Globus pallidus (tissue), 1 donor: ENCODE data around the gene ZIC4.

Source experiments
- DNase-seq: peaks from one replicate; pipeline ENCODE4 v3.0.0-alpha.2; 2015; ENCODE audit warnings: low spot score

ZIC4 gene

DNA sequence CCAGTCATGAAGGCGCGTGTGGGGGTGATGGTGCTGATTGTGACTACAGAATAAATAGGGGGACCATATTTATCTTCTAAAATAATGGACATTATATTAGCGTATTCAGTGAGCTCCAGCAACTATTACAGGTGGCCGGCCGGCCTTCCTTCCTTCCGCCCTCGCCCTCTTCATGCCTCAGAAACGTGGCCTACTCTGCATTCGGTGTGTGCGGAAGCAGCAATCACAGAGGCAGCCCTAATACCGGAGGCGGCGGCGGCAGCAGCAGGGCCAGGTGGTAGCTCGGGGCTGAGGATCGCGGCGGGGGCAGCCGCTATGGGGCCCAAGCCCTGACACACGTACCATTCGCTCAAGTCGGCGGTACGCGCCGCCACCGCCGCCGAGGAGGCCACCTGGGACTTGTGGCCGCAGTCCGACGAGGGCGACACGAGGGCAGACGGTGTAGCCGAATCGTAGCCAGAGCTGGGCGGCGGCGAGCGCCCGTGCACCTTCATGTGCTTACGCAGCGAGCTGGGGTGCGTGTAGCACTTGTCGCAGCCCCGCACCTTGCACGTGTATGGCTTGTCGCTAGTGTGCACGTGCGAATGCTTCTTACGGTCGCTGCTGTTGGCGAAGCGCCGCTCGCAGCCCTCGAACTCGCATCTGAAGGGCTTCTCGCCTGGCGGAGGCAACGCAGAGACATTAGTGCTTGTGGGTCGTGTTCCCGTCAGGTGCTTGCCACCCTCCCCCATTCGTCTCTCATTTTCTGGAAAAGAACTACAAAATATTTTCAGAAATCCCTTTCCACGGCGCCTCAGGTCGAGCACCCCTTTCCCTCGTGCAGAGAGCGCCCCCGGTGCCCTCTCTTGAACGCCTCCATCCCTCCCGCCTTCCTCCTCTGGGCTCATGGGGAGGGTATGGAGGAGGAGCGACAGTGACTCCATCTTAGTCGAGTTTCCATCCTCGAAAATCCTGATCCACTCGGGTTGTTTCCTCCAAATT is 15.5 kb downstream of the ZIC4 start:
- DNase-seq: no peak

DNA sequence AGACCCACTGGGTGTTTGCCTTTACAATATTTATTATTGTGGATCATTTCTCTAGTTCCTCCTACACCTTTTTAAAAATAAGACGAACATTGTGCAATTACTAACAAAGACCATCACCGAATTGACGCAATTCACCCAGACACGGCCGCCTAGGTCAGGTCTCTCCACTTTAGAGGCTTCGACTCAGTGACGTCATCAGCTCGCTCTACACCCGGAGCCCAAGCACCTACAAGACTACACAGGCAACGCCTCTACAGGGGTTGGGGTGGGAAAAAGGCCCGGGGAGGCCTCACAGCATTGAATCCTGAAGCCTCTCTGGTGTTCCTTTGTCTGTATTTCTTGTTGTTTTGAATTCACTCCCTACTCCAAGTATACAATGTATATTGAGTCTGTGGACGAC is 16.6 kb downstream of the ZIC4 start:
- DNase-seq: no peak

DNA sequence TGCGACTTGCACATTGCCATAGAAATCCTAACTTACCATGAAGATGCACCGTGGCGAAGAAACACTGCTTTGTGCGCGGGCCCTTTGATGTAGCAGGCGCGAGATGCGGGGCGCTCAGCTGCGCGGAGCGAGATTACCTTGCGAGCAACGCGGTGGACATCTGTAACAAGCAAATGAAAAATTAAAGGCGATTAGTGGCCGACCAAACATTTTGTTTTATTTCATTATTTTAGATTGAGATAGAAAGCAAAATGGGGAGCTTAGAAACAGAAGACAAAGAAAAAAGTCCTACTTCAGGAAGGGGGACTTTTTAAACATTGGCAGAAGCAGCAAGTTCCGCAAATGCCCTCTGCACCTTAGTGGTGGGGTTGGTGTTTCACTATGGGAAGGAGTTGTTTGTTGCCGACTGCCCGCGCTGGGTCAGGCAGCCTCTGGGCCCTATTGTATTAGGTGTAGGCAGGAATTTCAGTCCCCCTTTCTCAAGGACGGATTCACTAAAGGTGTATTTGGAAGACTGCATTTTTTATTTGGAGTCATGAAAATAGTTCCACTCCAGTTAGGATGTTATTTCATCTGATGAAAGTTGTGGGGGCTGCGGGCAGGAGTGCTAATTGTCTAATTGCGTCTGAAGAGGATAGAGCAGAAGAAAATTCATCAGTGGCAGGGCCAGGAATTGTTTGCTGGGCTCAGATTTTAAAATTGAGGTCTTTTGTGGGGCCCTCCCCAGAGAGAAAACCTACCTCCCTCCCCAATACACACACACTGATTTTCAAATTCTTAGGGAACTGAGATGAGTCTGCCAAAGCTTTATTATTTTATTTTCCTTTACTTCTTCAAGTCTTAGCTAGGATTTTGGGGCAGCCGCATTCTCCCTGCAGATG is 17.4 kb downstream of the ZIC4 start:
- no peak for DNase-seq

DNA sequence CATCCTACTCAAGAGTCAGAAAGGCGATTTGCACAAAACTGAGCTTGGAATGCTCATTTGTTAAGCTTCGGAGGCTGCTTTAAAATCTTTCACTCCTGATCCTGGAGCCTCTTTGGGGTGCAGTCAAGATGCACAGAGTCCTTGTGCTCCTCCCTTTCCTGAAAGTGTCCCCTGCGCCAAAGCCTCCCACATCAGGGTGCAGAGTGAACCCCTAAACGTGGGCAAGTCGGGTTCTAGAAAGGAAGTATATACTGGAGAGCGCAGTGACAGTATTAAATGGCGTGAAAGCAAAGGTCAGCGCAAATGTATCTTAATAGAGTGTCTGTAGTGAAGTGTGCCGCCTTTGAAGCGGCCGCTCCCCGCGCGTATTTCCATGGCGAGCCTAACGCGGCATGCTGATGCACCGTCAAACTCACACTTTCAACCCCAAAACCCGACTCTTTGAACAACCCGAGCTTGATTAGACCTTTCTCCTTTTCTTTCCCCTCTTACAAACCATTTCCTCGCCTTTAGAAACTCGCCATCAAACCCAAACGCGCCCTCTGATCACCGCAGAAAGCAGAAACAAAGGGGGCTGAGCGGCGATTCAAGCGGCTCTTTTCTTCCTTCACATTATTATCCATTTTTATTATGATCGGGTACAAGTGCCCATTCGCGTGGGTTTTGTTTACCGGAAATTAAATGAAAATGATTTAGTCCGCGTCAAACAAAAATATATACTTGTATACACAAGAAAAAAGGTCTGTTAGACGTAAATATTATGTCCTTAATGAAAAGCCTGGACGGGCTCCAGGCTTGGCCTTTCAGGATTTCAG is 18.3 kb downstream of the ZIC4 start:
- no peak for DNase-seq

DNA sequence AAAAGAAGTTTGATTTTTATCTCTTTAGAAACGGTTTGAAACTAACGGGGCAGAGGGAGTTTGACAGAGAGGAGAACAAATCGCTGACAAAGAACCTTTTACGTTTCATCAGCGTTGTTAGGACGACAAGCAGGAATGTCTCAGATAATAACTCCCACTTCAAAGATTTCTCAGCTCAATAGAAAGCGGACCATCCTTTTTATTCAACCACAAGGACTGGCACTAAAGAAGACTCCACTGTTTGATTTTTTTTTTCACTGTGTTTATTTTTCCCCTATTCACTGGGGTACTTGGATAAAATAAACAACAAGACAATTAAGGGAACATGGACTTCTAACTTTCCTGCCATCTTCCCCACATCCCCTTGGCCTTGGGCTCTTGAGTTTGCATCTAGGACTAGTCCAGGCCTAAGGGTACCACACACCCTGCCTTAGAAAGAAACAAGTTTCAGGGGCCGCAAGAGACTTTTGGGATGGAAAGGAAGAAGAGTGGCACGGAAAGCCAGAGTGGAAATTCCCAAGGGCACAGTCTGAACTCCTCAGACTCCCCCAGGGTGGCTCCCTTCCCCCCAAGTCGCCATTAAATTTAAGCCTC is 19.0 kb downstream of the ZIC4 start:
- DNase-seq: no peak

DNA sequence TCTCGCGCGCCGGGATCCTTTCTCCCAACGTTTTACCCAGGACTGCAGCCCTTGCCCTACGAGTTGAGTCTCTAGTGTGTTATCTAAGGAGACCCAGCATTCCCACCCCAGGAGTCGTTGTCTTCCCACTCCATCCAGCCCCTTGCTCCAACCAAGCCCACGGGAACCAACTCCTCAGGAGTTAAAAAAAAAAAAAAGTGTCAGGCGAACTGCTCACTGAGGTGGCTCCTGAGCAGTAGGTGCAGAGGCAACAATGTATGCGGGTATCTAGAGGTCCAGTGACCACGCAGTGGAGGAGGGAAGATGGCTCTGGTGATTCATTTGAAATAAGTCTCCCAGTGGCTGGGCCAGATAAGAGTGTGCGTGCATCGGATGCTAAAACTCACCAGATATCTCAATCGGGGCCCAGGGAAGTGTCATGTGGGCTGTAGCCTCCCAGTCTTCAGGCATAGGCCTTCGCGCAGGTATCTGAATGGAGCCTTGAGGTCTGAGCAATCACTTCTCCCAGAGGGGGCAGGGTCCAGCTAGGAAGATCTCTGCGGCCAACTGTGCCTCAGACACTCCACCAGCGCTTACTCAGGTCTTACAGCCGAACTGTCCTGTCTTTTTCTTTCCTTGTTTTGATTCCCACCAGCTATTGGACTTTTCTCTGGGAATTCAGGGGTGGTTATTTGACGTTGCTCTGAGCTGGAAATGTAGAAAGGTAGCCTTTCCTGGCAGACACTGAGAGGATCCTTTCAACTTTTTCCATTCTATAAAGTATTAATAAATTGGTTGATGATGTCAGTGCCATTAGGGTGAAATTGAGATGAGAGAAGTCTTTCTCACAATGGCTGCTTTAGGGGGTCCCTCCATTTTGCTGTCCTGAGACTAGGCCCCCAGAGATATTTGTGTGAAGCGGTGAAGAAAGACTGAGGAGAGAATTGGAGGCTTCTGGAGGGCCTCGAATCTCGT is 21.0 kb downstream of the ZIC4 start:
- no peak for DNase-seq

DNA sequence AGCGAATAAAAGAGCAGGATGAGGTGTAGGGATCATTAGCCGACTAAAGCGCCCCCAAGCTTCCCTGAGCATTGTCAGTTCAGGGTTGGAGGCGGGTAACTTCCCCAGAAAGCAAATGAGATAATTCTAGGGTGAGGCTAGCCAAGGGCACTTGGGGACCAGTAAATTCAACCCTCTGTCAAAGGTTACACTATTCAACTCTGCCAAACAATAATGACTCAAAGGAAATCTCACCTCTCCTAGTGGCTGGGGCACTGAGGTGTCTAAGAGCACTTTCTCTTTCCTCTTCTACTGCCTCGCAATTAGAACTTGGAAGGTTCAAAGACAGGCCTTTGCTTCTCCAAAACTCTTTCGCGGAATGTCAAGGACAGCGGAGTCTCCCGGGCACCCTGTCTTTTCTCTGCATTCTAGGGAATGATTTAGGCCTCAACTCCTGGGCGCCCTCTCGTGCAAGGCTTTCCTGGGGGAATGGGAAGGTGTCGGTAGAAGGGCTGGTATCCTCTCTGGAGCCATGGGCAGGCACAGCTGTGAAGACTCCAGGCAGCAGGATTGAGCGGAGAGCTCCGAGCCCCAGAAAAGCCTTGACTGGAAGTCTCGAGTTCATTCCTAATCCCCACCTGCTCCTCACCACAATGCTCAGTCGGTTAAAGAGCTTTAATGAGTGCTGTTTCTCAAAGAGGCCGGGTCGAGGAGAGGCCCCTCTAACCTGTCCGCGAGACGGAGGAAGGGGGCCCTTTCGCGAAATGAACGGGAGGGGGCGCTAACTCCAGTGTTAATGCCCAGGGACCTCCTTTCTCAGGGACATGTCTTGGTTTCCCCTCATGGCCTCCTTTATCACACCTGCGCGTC is 21.9 kb downstream of the ZIC4 start:
- no peak for DNase-seq

DNA sequence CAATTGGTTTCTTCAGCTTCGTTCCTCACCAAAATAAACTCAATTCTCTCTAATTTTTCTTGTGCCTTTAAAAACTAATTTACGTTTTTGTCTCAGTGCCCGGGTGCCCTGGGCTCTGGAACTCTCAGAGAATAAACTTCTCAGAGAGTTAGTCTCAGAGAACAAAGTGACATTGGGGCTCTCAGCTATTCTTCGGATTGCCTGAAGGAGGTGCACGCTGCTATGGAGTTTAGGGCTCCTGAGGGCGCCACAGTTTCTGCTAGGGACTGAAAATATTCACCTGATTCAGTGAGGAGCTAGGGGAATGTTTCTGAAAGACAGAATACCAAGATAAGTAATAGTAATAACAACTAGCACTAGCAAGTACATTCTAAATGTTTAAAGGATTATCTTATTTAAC is 22.7 kb downstream of the ZIC4 start:
- DNase-seq: no peak

DNA sequence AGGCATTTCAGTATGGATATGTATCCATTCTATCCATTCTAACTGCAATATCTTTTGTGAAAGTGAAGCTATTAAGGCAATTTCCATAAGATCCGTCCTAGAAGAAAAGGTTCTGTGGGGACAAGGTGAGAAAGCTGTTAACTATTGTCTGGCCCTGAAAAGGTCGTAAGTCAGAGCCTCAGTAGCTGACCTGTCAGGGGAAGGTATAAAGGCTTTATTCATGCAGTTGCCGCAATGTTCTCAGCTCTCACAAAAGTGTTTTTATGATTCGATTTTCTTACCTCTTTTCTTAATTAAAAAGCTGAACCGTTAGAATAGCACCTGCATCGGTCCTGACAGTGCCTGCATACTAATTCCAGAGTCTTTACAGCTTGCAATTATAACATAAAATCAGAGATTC is 24.7 kb downstream of the ZIC4 start:
- DNase-seq: no peak

DNA sequence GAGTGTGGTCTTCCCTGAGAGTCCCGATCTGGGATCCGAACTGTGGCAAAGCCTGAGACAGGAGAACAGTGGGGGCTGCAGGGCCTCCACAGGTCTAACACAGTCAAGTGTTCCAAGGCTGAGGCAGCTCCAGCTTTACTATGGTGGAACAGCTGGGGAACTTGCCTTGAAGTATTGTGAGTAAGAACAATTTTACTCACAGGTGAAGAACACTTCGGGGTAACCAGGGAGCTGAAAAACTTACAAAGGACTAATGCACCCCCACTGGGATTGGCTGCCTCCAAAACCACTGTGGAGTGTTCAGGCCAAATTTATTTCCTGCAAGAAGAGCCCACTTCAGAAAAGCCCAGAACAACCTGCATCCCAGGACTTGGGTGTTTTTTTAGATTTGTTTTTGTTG is 25.4 kb downstream of the ZIC4 start:
- DNase-seq: no peak

DNA sequence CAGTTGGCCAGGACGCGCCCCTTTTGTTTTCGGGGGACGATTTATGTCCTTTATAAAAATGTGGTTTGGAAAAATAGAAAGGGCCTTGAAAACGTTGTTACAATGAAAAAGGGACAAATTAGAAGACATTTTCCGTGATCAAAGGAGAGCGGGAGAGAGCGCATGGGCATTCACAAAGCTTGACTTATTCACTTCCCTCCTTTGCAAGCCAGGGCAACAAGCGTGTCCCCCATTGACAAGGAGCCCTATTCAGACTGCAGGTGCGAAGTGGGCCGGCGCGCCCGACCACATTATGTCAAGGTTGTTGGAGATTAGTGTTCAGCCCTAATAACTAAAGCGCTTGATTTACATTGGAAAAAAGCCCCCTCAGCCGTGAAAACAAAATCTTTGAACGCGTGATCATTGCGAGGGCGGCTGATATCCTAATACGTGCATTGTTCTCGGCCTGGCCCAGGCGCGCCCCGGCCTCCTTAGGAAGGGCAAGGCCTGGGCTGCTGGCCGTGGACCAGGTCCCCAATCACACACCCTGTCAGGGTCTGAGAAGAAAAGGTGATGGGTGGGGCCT is 25.9 kb downstream of the ZIC4 start:
- DNase-seq: no peak

DNA sequence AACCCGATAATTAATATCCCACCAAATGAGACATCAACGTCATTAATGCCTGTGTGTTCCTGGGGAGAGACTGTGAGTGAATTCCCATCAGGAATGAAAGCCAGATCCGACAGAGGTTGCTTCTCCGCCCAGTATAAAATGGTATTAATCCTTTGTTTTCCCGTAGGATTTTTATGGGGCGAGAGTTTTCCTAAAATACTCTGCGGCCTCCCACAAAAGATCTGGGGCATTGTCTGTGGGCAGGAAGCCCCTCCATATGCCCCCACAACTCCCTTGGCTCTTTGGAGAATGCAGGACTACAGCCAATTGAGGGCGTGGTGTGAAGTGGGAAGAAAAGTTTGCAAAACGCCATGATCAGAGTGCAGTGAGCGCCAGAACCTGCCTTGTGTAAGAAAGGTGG is 26.7 kb downstream of the ZIC4 start:
- no peak for DNase-seq

DNA sequence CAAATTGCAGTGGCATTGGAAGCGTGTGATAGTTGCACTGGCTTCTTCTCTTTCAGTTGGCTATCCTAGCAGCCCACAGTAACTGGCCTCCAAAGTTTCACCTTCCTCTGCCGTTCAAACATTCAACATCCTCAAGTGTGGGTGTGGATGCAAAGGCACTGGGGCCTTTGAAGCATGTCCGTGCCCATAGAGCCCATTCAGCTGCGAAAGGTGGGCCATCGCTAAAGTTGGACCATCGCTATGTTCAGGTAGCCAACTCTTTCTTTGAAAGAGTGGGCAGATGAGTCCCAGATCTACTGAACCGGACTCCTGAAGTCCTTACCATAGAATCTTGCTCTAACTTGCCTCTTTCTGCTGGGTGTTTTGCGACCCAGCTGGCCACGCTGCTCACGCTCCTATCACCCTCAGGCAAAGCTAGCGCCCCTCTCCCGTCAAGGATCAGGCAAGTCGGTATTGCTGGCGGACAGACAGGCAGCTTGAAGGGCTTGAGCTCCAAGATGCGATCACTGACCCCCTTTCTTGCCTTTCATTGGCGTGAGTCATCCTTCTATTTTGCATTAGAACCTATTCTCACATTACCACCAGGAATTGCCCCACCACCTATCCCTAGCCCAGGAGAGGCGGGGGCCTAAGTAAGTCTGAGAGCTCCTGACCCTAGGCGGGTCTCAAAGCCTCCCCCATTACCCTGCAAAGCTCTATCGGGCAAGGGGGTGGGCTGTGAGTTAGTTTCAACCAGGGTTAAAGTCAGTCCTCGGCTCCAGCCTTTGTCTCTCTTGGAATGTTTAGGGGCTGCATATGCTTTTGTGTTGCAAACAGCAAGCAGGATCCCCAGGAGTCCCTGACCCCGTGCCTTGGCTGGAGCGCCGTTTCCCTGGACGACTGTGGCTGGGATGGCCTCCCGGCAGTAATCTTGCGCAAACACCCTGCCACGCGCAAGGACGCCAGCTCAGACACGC is 28.7 kb downstream of the ZIC4 start:
- DNase-seq: no peak

DNA sequence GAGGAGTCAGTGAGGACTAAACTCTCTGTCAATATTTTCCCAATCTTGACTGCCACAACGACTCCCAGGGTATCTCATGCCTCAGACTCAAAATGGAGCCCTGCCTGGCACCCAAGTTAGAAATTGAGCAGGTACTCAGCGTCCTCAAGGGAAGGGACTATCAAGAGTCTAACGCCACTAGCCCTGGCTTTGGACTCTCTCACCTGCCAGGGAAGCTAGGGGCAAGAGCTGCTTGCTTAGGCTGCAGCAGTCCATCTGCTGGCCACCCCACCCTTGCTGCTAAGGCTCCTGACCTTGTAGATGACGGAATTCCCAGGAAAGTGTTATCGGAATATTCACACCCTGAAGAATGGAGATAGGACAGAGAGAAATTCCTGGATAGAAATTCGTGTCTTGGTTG is 33.0 kb downstream of the ZIC4 start:
- no peak for DNase-seq

DNA sequence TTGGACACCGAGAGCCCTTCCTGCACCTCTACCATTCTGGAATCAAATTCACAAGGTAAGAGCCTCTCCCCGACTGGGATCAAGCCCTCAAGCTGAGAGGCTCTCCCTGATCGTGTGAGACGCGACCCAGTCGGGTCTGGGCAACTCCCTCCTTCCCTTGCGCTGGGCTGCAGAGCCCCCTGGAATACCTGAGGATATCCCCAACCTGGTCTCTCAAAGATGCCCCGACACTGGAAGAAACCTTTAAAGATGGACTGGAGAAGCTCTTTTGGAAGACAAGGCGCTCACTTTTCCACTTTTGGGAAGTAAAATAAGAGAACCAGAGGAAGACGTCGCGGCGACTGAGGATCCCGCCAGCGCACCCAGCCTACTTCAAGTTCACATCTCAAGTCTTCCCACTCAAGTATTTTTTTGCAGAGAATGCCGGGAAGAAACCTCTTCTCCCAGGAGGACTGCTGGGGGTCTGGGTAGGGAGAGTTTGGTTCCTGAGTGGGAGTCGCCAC is 33.8 kb downstream of the ZIC4 start:
- DNase-seq: no peak

DNA sequence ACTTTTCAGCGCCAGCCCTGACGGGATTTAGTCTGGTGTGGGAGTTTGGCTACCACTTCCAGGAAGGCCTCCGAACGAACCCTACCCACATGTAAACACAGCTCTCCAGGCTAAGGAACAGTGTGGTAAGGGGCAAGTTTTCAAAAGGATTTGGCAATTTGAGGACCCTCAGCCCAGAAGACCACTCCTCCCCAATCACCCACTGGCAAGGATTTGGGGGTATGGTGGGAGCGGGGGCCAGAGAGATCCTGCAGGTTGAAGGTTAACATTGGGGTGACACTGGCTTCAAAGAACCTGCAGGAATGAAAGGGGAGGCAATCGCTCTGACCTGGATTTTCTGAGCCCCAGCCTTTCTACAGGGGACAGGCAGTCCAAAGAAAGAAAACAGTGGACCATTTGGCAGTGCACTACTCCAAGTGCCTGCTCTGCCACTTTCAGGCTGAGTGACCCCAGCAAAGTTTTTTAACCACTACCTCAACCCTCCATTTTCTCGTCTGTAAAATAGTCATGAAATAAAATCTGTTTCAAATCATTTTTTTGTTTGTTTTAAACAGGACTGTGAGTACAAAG is 34.5 kb downstream of the ZIC4 start:
- DNase-seq: no peak

DNA sequence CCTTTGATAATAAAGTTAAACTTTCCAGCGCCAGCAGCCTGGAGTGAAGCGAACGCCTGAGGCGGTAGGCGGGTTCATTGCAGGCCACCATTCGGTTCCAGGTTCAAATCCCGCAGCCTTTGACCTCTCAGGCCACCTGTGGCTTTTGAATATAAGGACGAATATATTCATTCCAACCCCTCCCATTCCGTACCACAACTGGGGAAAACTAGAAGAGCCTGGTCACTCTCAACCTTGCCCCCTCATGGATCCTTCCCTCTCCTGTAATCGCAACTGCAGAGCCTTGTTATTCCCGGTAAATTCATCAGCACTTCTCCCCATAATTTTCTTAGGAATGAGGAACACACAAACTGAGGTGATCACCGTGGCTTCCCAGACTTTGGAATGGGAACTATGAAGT is 35.2 kb downstream of the ZIC4 start:
- DNase-seq: no peak

DNA sequence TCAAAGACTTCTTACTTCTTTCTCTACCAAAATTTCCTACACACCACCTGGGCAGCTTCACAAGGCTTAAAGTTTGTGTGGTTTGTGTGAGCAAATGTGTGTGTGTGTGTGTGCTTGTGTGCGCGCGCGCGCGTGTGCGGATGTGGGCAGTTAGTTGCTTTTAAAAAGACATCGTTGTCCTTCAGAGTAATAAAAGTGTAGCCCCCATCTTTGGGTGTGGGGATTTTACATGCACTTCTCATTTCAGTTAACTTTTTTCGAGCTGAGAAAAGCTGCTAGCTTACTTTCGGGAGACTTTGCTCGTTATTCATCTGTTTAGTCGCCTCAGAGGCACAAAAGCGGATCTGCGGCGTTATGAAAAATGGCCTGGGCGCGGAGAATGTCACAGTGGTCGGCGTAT is 36.0 kb downstream of the ZIC4 start:
- no peak for DNase-seq
